ENCODE data around the gene CMKLR1. TPM values are rescaled to one million over a fixed set of nuclear protein-coding genes. Genes with fewer than 3 reads are reported as not detected.

CMKLR1 gene
- total RNA-seq, 4 donors from 2014 or later, result 0.19 to 5.7 (median 2.5) TPM

DNA sequence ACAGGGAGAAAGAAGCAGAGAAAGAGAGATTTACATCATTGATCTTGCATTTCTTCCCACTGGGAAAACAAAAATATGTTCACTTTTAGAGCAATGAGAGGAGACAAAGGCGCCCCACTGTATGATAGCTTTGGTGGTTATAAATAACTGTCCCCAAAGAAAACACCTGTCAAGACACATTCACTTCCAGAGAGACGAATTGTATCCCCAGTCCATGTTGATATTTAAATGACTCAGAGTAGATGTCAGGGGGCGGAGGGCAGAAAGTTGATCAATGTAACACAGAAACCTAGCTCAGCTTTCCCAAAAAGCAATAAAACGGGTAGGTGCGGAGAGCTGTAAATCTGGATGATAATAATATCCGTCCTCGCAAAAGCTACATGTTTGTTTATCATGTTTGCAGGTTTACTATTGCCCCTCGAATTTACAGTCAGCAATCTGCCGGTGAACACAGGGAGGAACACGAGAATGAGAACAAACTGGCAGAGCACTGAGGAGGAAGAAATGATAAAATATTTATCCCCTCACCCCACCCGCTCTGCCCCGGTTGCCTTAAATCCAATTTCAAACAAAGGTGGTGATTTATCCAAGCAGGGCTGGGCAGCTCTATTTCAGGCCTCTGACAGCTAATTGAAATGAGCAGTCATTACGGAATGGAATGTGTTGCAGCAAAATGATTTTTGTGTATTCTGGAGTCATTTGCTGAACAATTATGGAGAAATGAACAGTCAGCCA is 84.4 kb downstream of the CMKLR1 start:
- WGBS, 2 donors, result 29 to 42% methylated on average over 12 to 13 of the region's 13 CpGs
- Histone ChIP-seq H3K4me1 (no peaks in the 10 kb centered on the region), H3K9me3 (peaks cover 0 to 3% (median 2%) of the 10 kb centered on the region in 3 donors), H3K4me3 (no peak overlapping the region), H3K27ac (no peak overlapping the region), H3K36me3 (no peaks in the 10 kb centered on the region), H3K27me3 (peaks cover 0 to 58% (median 0%) of the 10 kb centered on the region in 4 donors)
- intact Hi-C loops (cut with DNase I), result no loop called here
- no peak for DNase-seq
- TF ChIP-seq POLR2A (IDR thresholded peaks at IDR 0.05), result no peak

DNA sequence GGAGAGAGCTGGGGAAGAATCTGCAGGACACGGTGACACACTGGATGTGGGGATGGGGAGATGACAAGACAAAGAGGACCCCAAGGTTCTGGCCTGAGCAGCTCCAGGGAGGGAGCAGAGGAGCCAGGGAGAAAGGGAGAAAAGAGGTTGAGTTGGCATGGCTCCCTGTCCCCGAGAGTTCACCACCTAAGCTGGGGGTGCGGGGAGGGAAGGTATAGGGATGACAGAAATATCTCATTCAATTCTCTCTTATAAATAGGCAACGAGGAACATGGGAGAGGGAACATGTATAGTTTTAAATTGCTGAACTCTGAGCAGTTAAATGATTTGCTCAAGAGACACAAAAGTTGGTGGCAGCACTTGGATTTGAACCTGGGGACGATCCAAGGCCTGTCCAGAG is 85.1 kb downstream of the CMKLR1 start:
- Histone ChIP-seq H3K27me3 (peaks cover 0 to 58% (median 0%) of the 10 kb centered on the region in 4 donors), H3K36me3 (no peaks in the 10 kb centered on the region), H3K4me1 (no peaks in the 10 kb centered on the region), H3K27ac (no peak overlapping the region), H3K4me3 (no peak overlapping the region), H3K9me3 (no peaks in the 10 kb centered on the region)
- intact Hi-C loops (cut with DNase I), result no loop called here
- no peak for TF ChIP-seq POLR2A (IDR thresholded peaks at IDR 0.05)
- TF ChIP-seq, protein P1, sequence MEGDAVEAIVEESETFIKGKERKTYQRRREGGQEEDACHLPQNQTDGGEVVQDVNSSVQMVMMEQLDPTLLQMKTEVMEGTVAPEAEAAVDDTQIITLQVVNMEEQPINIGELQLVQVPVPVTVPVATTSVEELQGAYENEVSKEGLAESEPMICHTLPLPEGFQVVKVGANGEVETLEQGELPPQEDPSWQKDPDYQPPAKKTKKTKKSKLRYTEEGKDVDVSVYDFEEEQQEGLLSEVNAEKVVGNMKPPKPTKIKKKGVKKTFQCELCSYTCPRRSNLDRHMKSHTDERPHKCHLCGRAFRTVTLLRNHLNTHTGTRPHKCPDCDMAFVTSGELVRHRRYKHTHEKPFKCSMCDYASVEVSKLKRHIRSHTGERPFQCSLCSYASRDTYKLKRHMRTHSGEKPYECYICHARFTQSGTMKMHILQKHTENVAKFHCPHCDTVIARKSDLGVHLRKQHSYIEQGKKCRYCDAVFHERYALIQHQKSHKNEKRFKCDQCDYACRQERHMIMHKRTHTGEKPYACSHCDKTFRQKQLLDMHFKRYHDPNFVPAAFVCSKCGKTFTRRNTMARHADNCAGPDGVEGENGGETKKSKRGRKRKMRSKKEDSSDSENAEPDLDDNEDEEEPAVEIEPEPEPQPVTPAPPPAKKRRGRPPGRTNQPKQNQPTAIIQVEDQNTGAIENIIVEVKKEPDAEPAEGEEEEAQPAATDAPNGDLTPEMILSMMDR (IDR thresholded peaks at IDR 0.05), result no peak
- no peak for DNase-seq
- 50% methylated on average over 5 of the region's 5 CpGs for WGBS, 2 donors

GRCh38 chr12:108253540-108253939 is 85.6 kb downstream of the CMKLR1 start:
- no peak overlapping the region for H3K4me3 ChIP-seq
- TF ChIP-seq POLR2A (IDR thresholded peaks at IDR 0.05), result no peak
- TF ChIP-seq, protein P1 (IDR thresholded peaks at IDR 0.05), result no peak
- no peak overlapping the region for H3K27ac ChIP-seq
- H3K9me3 ChIP-seq, result no peaks in the 10 kb centered on the region
- peaks cover 0 to 58% (median 0%) of the 10 kb centered on the region in 4 donors for H3K27me3 ChIP-seq
- DNase-seq, result no peak
- no peaks in the 10 kb centered on the region for H3K36me3 ChIP-seq
- intact Hi-C loops (cut with DNase I), result no loop called here
- WGBS, 2 donors, result 0 to 6% methylated on average over 4 of the region's 4 CpGs
- no peaks in the 10 kb centered on the region for H3K4me1 ChIP-seq

DNA sequence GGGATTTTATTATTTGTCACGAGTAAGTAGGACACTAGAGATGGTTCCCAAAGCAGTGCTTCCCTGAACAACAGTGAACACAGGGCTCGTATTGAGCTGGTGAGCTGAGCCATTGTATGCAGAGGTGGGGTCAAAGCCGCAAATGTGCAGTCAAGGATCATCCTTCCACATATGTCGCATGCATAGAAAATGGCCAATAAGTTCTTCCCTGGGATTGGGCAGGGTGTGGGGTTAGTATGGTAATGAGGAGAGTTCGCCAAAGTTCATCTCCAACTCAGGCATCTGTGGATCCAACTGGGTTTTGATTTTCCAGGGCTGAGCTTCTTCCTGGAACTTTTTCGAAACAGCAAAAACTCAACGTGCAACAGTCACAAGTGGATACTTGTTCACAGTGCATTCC is 86.6 kb downstream of the CMKLR1 start:
- intact Hi-C loops (cut with DNase I), result no loop called here
- H3K9me3 ChIP-seq, result no peaks in the 10 kb centered on the region
- peaks cover 0 to 56% (median 0%) of the 10 kb centered on the region in 4 donors for H3K27me3 ChIP-seq
- DNase-seq, result no peak
- WGBS, 2 donors, result 63 to 75% methylated on average over 7 of the region's 7 CpGs
- TF ChIP-seq POLR2A (IDR thresholded peaks at IDR 0.05), result no peak
- TF ChIP-seq, protein P1 (IDR thresholded peaks at IDR 0.05), result no peak
- H3K36me3 ChIP-seq, result no peaks in the 10 kb centered on the region
- H3K27ac ChIP-seq, result no peak overlapping the region
- H3K4me3 ChIP-seq, result no peak overlapping the region
- no peaks in the 10 kb centered on the region for H3K4me1 ChIP-seq

DNA sequence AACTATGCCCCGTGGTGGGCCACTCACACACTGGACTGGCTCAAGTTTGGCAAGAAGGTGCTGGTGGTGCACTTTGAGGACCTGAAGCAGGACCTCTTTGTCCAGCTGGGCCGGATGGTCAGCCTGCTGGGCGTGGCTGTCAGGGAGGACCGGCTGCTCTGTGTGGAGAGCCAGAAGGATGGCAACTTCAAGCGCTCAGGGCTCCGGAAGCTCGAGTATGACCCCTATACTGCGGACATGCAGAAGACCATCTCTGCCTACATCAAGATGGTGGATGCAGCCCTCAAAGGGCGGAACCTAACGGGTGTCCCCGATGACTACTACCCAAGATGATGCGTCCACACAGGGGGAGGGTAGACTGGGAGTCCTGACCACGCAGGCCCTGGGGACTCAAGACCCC is 91.1 kb downstream of the CMKLR1 start:
- 40 to 43% methylated on average over 1 of the region's 13 CpGs for WGBS, 2 donors
- DNase-seq, result no peak

More for the DNA sequence above, 91.1 kb downstream of the CMKLR1 start:
- intact Hi-C loops (cut with DNase I), result no loop called here
- no peak overlapping the region for H3K4me3 ChIP-seq
- H3K9me3 ChIP-seq, result no peaks in the 10 kb centered on the region
- no peak for TF ChIP-seq POLR2A (IDR thresholded peaks at IDR 0.05)
- TF ChIP-seq, protein P1 (IDR thresholded peaks at IDR 0.05), result no peak
- no peaks in the 10 kb centered on the region for H3K36me3 ChIP-seq
- no peak overlapping the region for H3K27ac ChIP-seq
- peaks cover 0 to 13% (median 0%) of the 10 kb centered on the region in 4 donors for H3K27me3 ChIP-seq
- no peaks in the 10 kb centered on the region for H3K4me1 ChIP-seq

All from esophagus squamous epithelium (tissue), 5 donors.